ENCODE results near the gene ITGAV. TPM values are rescaled to one million over a fixed set of nuclear protein-coding genes. Genes with fewer than 3 reads are reported as not detected.

The ITGAV gene
- total RNA-seq, 1 donor from 2014 or later, result 72.8 TPM

- Mint-ChIP-seq H3K4me1 (peaks cover 22% of the 10 kb centered on the region), H3K27ac (peak overlapping the region; percentile 50), H3K27me3 (ENCODE audit: insufficient read depth, low read depth) (no peaks in the 10 kb centered on the region), H3K4me3 (no peak overlapping the region), H3K36me3 (peaks cover 40% of the 10 kb centered on the region), H3K9me3 (peaks cover 21% of the 10 kb centered on the region)
- no peaks in the 10 kb centered on the region for H3K9me3 ChIP-seq (ENCODE audit: low read depth)
- no peaks in the 10 kb centered on the region for H3K36me3 ChIP-seq
- H3K27ac ChIP-seq, result peak overlapping the region; percentile 39
- DNase-seq (ENCODE audit: low spot score), result peak; percentile 31
- H3F3A ChIP-seq (ENCODE audit: low read depth), result peaks cover 12% of the 10 kb centered on the region
- TF ChIP-seq CTCF (IDR thresholded peaks at IDR 0.05) (no peak), EZH2 (IDR thresholded peaks at IDR 0.05) (no peak), EZH2phosphoT487 (IDR thresholded peaks at IDR 0.05) (no peak)
- no peak overlapping the region for H2AFZ ChIP-seq (replicated peaks)
- no peak overlapping the region for H3K9ac ChIP-seq
- H3K79me2 ChIP-seq (ENCODE audit: low read depth), result no peaks in the 10 kb centered on the region
- H3K4me3 ChIP-seq, result no peak overlapping the region
- no peaks in the 10 kb centered on the region for H4K20me1 ChIP-seq (ENCODE audit: low read depth)
- peak overlapping the region; percentile 60 for H3K4me2 ChIP-seq
- peaks cover 29% of the 10 kb centered on the region for H3K4me1 ChIP-seq
- H3K27me3 ChIP-seq, result no peaks in the 10 kb centered on the region
These were observed 135.9 kb downstream of the ITGAV start for GRCh38 chr2:186725783-186726182.

- no peaks in the 10 kb centered on the region for H3K79me2 ChIP-seq (ENCODE audit: low read depth)
- H3K27me3 ChIP-seq, result no peaks in the 10 kb centered on the region
- peak overlapping the region; percentile 39 for H3K27ac ChIP-seq
- no peaks in the 10 kb centered on the region for H3K36me3 ChIP-seq
- H3K4me2 ChIP-seq, result peak overlapping the region; percentile 60
- peaks cover 12% of the 10 kb centered on the region for H3F3A ChIP-seq (ENCODE audit: low read depth)
- H3K9ac ChIP-seq, result no peak overlapping the region
- Mint-ChIP-seq H3K4me1 (peaks cover 21% of the 10 kb centered on the region), H3K27me3 (ENCODE audit: insufficient read depth, low read depth) (no peaks in the 10 kb centered on the region), H3K36me3 (peaks cover 47% of the 10 kb centered on the region), H3K9me3 (peaks cover 31% of the 10 kb centered on the region), H3K4me3 (no peak overlapping the region), H3K27ac (no peak overlapping the region)
- no peak overlapping the region for H3K4me3 ChIP-seq
- no peaks in the 10 kb centered on the region for H4K20me1 ChIP-seq (ENCODE audit: low read depth)
- H3K9me3 ChIP-seq (ENCODE audit: low read depth), result no peaks in the 10 kb centered on the region
- no peak for TF ChIP-seq CTCF (IDR thresholded peaks at IDR 0.05)
- H2AFZ ChIP-seq (replicated peaks), result no peak overlapping the region
- peaks cover 29% of the 10 kb centered on the region for H3K4me1 ChIP-seq
- DNase-seq (ENCODE audit: low spot score), result no peak
These were observed 137.1 kb downstream of the ITGAV start for GRCh38 chr2:186726938-186727337.

- H3K9ac ChIP-seq, result no peak overlapping the region
- no peaks in the 10 kb centered on the region for H4K20me1 ChIP-seq (ENCODE audit: low read depth)
- H2AFZ ChIP-seq (replicated peaks), result no peak overlapping the region
- no peaks in the 10 kb centered on the region for H3K79me2 ChIP-seq (ENCODE audit: low read depth)
- no peak overlapping the region for H3K27ac Mint-ChIP-seq
- H3K4me1 Mint-ChIP-seq, result peaks cover 21% of the 10 kb centered on the region
- peaks cover 29% of the 10 kb centered on the region for H3K4me1 ChIP-seq
- no peak for DNase-seq (ENCODE audit: low spot score)
- H3K4me2 ChIP-seq, result no peak overlapping the region
- peaks cover 52% of the 10 kb centered on the region for H3K36me3 Mint-ChIP-seq
- no peak overlapping the region for H3K27ac ChIP-seq
- H3K27me3 ChIP-seq, result no peaks in the 10 kb centered on the region
- no peak overlapping the region for H3K4me3 Mint-ChIP-seq
- H3K27me3 Mint-ChIP-seq (ENCODE audit: insufficient read depth, low read depth), result no peaks in the 10 kb centered on the region
- H3K9me3 Mint-ChIP-seq, result peaks cover 40% of the 10 kb centered on the region
- no peaks in the 10 kb centered on the region for H3K36me3 ChIP-seq
- TF ChIP-seq CTCF (IDR thresholded peaks at IDR 0.05) (no peak), EZH2phosphoT487 (IDR thresholded peaks at IDR 0.05) (no peak), EZH2 (IDR thresholded peaks at IDR 0.05) (no peak)
- H3K9me3 ChIP-seq (ENCODE audit: low read depth), result no peaks in the 10 kb centered on the region
- no peak overlapping the region for H3K4me3 ChIP-seq
- H3F3A ChIP-seq (ENCODE audit: low read depth), result peaks cover 12% of the 10 kb centered on the region
These were observed 138.8 kb downstream of the ITGAV start for GRCh38 chr2:186728631-186729030.

Other genes with a start within 250 kb of the ITGAV start
- 61.5 and 88.6 TPM in 2 replicates for gene ZC3H15, start 103.8 kb upstream of the ITGAV start, total RNA-seq (ENCODE audit: low replicate concordance)
- gene FAM171B, start 104.0 kb downstream of the ITGAV start, total RNA-seq (ENCODE audit: low replicate concordance), result 17.2 and 28.4 TPM in 2 replicates